Nephron (organoid): ENCODE results near the gene RALB.
A peak's percentile ranks its signal among the peaks of the same experiment; 100 is the strongest.

Source experiments
- H3K27ac Mint-ChIP-seq, 3 experiments: 2 replicates each; pipeline ENCODE4 v1.8.0; 2020; ENCODE audit warnings: mixed read lengths in 3 of 3, mild to moderate bottlenecking in 2 of 3, moderate library complexity in 1 of 3
- H3K27me3 Mint-ChIP-seq: 2 replicates; pipeline ENCODE4 v1.8.0; 2021; ENCODE audit warnings: low read depth, mild to moderate bottlenecking, moderate library complexity, mixed read lengths
- H3K36me3 Mint-ChIP-seq: 2 replicates; pipeline ENCODE4 v1.8.0; 2020; ENCODE audit warnings: low read depth, mixed read lengths
- H3K4me1 Mint-ChIP-seq: 2 replicates; pipeline ENCODE4 v1.8.0; 2020; ENCODE audit warnings: mixed read lengths
- H3K4me3 Mint-ChIP-seq, 3 experiments: 2 replicates each; pipeline ENCODE4 v1.8.0; 2020; ENCODE audit warnings: mild to moderate bottlenecking in 3 of 3, mixed read lengths in 3 of 3, moderate library complexity in 2 of 3
- H3K9me3 Mint-ChIP-seq: 2 replicates; pipeline ENCODE4 v1.8.0; 2020; ENCODE audit warnings: mixed read lengths
- CTCF ChIP-seq, 3 experiments: fragments of 200-600 bp; sonication (generic); IDR thresholded peaks; one replicate each; pipeline ENCODE4 v1.5.0; 2021; ENCODE audit warnings: antibody characterized with exemption in 3 of 3; ENCODE audit not compliant: unreplicated experiment in 3 of 3

RALB gene

GRCh38 chr2:120267348-120267747, 14.7 kb downstream of the RALB start:
- no peaks in the 10 kb centered on the region for H3K27me3 Mint-ChIP-seq
- H3K4me3 Mint-ChIP-seq, result no peak overlapping the region
- H3K9me3 Mint-ChIP-seq, result no peaks in the 10 kb centered on the region
- no peaks in the 10 kb centered on the region for H3K4me1 Mint-ChIP-seq
- H3K27ac Mint-ChIP-seq, result no peak overlapping the region
- peaks cover 12% of the 10 kb centered on the region for H3K36me3 Mint-ChIP-seq
- TF ChIP-seq CTCF (IDR thresholded peaks at IDR 0.05; ENCODE audit: unreplicated experiment in 3 of 3), result no peak

- TF ChIP-seq CTCF (IDR thresholded peaks at IDR 0.05; ENCODE audit: unreplicated experiment in 3 of 3), result no peak
- Mint-ChIP-seq H3K36me3 (peaks cover 12% of the 10 kb centered on the region), H3K4me3 (no peak overlapping the region), H3K4me1 (no peaks in the 10 kb centered on the region), H3K27me3 (no peaks in the 10 kb centered on the region), H3K27ac (no peak overlapping the region), H3K9me3 (no peaks in the 10 kb centered on the region)
Observed at GRCh38 chr2:120269076-120269744, 16.6 kb downstream of the RALB start.

GRCh38 chr2:120269816-120270215, 17.2 kb downstream of the RALB start:
- Mint-ChIP-seq H3K9me3 (no peaks in the 10 kb centered on the region), H3K4me3 (no peak overlapping the region), H3K36me3 (peaks cover 12% of the 10 kb centered on the region), H3K4me1 (no peaks in the 10 kb centered on the region), H3K27ac (no peak overlapping the region), H3K27me3 (no peaks in the 10 kb centered on the region)
- TF ChIP-seq CTCF (IDR thresholded peaks at IDR 0.05; ENCODE audit: unreplicated experiment in 3 of 3), result no peak

- no peak overlapping the region for H3K27ac Mint-ChIP-seq
- no peak for TF ChIP-seq CTCF (IDR thresholded peaks at IDR 0.05; ENCODE audit: unreplicated experiment in 3 of 3)
- H3K36me3 Mint-ChIP-seq, result peaks cover 16% of the 10 kb centered on the region
- no peak overlapping the region for H3K4me3 Mint-ChIP-seq
- H3K27me3 Mint-ChIP-seq, result no peaks in the 10 kb centered on the region
- H3K9me3 Mint-ChIP-seq, result no peaks in the 10 kb centered on the region
- H3K4me1 Mint-ChIP-seq, result no peaks in the 10 kb centered on the region
Observed at GRCh38 chr2:120271711-120272379, 19.2 kb downstream of the RALB start.

DNA sequence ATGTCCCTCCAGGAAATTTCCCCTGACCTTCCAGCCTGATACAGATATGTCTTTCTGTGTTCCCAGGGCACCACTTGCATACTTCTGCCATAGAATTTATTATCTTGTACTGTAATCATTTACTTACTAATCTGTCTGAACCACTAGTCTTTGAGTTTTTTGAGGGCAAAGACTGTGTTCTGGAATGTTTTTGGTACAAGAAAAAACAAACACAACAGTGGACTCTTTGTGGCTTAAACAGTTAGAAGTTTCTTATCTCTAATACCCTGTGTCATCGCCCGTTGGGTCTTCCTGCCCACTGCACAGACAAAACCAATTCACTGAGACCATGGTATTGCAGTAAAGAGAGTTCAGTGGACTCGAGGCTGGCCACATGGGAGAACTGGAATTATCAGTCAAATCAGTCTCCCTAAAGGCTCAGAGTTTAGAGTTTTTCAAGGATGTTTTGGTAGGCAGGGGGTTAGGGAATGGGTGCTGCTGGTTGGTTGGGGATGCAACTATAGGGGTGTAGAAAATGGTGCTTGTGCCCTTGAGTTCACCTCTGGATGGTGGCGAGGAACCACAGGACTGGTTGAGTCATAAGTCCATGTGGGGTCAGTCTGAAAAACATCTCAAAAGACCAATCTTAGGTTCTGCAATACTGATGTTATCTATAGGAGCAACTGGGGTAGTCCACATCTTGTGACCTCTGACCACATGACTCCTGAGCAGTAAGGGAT, 20.3 kb downstream of the RALB start:
- no peaks in the 10 kb centered on the region for H3K27me3 Mint-ChIP-seq
- no peak for TF ChIP-seq CTCF (IDR thresholded peaks at IDR 0.05; ENCODE audit: unreplicated experiment in 3 of 3)
- H3K4me3 Mint-ChIP-seq, result no peak overlapping the region
- H3K9me3 Mint-ChIP-seq, result no peaks in the 10 kb centered on the region
- no peaks in the 10 kb centered on the region for H3K4me1 Mint-ChIP-seq
- peaks cover 16% of the 10 kb centered on the region for H3K36me3 Mint-ChIP-seq
- H3K27ac Mint-ChIP-seq, result peak overlapping the region in 1 of 3 experiments; percentile 40
